GM10847 (cell line): ENCODE data around the gene BCO2.

Experiments used
- POLR2A ChIP-seq: IDR thresholded peaks from 2 replicates; pipeline ENCODE4 v1.6.1; 2011; ENCODE audit not compliant: insufficient read length; ENCODE audit errors: extremely low read depth

The BCO2 gene

GRCh38 chr11:112195951-112196351 lies 20.6 kb downstream of the BCO2 start:
- no peak for TF ChIP-seq POLR2A

- TF ChIP-seq POLR2A: no peak
Measured at GRCh38 chr11:112196519-112197087, 21.3 kb downstream of the BCO2 start.

- TF ChIP-seq POLR2A: no peak
Measured at GRCh38 chr11:112200252-112200651, 24.9 kb downstream of the BCO2 start.

- no peak for TF ChIP-seq POLR2A
Measured at GRCh38 chr11:112206071-112206470, 30.8 kb downstream of the BCO2 start.

GRCh38 chr11:112210890-112211289 lies 35.6 kb downstream of the BCO2 start:
- no peak for TF ChIP-seq POLR2A

GRCh38 chr11:112211536-112211935 lies 36.2 kb downstream of the BCO2 start:
- no peak for TF ChIP-seq POLR2A

- no peak for TF ChIP-seq POLR2A
Measured at GRCh38 chr11:112212290-112212689, 37.0 kb downstream of the BCO2 start.

GRCh38 chr11:112212710-112213109 lies 37.4 kb downstream of the BCO2 start:
- TF ChIP-seq POLR2A: no peak

GRCh38 chr11:112213753-112214152 lies 38.4 kb downstream of the BCO2 start:
- TF ChIP-seq POLR2A: no peak

- no peak for TF ChIP-seq POLR2A
Measured at GRCh38 chr11:112215621-112216020, 40.3 kb downstream of the BCO2 start.

- TF ChIP-seq POLR2A: no peak
Measured at GRCh38 chr11:112216561-112217105, 41.3 kb downstream of the BCO2 start.

GRCh38 chr11:112219476-112220232 lies 44.3 kb downstream of the BCO2 start:
- no peak for TF ChIP-seq POLR2A

- no peak for TF ChIP-seq POLR2A
Measured at GRCh38 chr11:112221274-112221835, 46.0 kb downstream of the BCO2 start.

GRCh38 chr11:112222303-112222702 lies 47.0 kb downstream of the BCO2 start:
- no peak for TF ChIP-seq POLR2A

- TF ChIP-seq POLR2A: no peak
Measured at GRCh38 chr11:112223121-112223520, 47.8 kb downstream of the BCO2 start.

- no peak for TF ChIP-seq POLR2A
Measured at GRCh38 chr11:112223754-112224532, 48.6 kb downstream of the BCO2 start.

GRCh38 chr11:112225753-112226061 lies 50.4 kb downstream of the BCO2 start:
- no peak for TF ChIP-seq POLR2A
